Right lobe of liver (tissue), 6 donors: ENCODE measurements around the gene ATOX1. TPM values are rescaled to one million over a fixed set of nuclear protein-coding genes. Genes with fewer than 3 reads are reported as not detected.

Experiments used
- ATAC-seq, 4 donors: fragments of 200-7000 bp; cut with Tn5 transposase; one replicate each; pipeline ENCODE4 v1.9.1; 2020; ENCODE audit warnings: mild to moderate bottlenecking in 4 of 4, moderate library complexity in 4 of 4
- DNase-seq, 3 donors: peaks; one replicate each; pipeline ENCODE4 v3.0.0-alpha.2; 2020
- H3K27ac ChIP-seq, 3 donors: fragments of 200-600 bp; one replicate each; pipeline ENCODE4 v1.8.0; 2022
- H3K27me3 ChIP-seq, 2 donors: fragments of 200-600 bp; one replicate each; pipeline ENCODE4 v1.8.0; 2022
- H3K36me3 ChIP-seq, 4 donors: fragments of 200-600 bp; sonication (generic) in 1 of 4; one replicate each; pipeline versions ENCODE4 v1.5.1 to v1.8.0; 2017 to 2022; ENCODE audit warnings: control low read depth in 1 of 4
- H3K4me1 ChIP-seq, 4 donors: fragments of 200-600 bp; sonication (generic) in 1 of 4; one replicate each; pipeline versions ENCODE4 v1.5.1 to v1.8.0; 2017 to 2022; ENCODE audit warnings: control low read depth in 1 of 4
- H3K4me3 ChIP-seq, 3 donors: fragments of 200-600 bp; one replicate each; pipeline ENCODE4 v1.8.0; 2022
- H3K9me3 ChIP-seq, 4 donors: fragments of 200-600 bp; sonication (generic) in 1 of 4; one replicate each; pipeline versions ENCODE4 v1.5.1 to v1.8.0; 2017 to 2022; ENCODE audit warnings: control low read depth in 1 of 4
- POLR2A ChIP-seq: fragments of 450-650 bp; IDR thresholded peaks from one replicate; pipeline ENCODE4 v1.6.1; 2017; ENCODE audit warnings: antibody characterized with exemption, mild to moderate bottlenecking
- WGBS: methylation state at CpG from one replicate; pipeline ENCODE4 v1.1.6; 2018; ENCODE audit warnings: low coverage, low lambda C conversion rate; ENCODE audit not compliant: insufficient coverage; ENCODE audit errors: missing lambda C conversion rate; 5-methylcytosine and 5-hydroxymethylcytosine counted together
- intact Hi-C, 2 donors: fragments of 100-400 bp; cut with DNase I; formaldehyde crosslinking; loops; one replicate each; pipeline versions ENCODE4 v1.11.2 to v1.14.1; 2022
- total RNA-seq, 6 experiments: library from RNA; depleted of rRNA in 2 of 6; stranded (reverse); fragments of >200 nt in 2 of 6; fragmentation: NEBNext Ultra II Directional in 3 of 6; extraction: Animal tissue kit (Norgen Biotek cat#: 25700) in 3 of 6; gene quantifications; one replicate each; pipeline versions ENCODE4 v1.1.0 to v1.2.4, GENCODE V29; 2016 to 2023
- TF ChIP-seq, protein P1 (sequence below), 4 donors: fragments of 200-600 bp in 3 of 4; fragments of 450-650 bp in 1 of 4; IDR thresholded peaks; one replicate each; pipeline versions ENCODE4 v1.5.1 to v1.8.0; 2016 to 2022; ENCODE audit warnings: antibody characterized with exemption in 4 of 4, mild to moderate bottlenecking in 2 of 4
- donor health status: DM: no; HTN: yes; CAD: no.
- donor health status: DM: no; HTN: no; CAD: no.
- donor health status: DM: no; HTN: no; CAD: no.
- donor health status: DM: no; HTN: yes; CAD: no.
- donor health status: DM: no; HTN: yes; CAD: no.

ATOX1 gene
- total RNA-seq, 6 experiments from 2014 or later: 83.1 to 177 (median 96.7) TPM

DNA sequence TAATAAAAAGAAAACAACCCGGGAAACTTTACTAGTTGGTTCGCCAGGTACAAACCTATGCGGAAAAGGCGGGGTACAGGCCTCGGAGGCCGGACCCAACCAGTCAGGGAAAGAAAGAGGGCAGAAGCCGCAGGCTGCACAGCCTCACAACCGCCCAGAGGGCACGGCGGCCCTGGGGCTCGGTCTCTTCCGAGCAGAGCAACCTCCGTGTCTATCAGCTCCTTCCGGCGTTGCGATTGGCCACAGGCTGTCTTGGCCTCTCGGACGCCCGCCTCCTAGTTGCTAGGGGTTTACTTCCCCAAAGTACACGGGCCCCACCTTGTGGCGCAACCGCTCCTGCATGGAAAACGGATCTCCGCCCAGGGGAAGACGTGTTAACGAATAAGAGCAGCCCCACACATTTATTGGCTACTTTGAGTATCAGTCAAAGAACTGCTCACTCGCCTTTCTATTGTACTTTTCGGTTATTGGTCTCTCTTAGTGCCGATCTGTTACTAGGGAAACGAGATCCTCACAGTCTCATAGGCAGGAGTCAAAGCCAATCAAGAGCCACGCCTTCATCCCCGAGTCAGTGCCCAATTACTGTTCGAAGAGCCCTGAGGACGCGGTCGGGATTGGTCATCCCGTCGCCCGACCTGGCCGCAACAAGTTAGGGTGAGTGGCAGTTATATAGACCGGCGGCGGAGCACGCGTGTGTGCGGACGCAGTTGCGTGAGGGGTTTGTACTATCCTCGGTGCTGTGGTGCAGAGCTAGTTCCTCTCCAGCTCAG lies 13.0 kb upstream of the ATOX1 start, which contains the start of gene G3BP1:
TSS of gene G3BP1 (plus strand) at position 696 of the 770 bp plus-strand sequence. CDS start 14,667 bp downstream, outside the sequence.
- intact Hi-C loops: no loop called here
- ATAC-seq: peak; percentile 86 to 93 (median 87)
- Histone ChIP-seq H3K4me3 (peak within 1 kb of the TSS; percentile 73 to 78 (median 73)), H3K27ac (peak within 1 kb of the TSS; percentile 88 to 98 (median 96)), H3K9me3 (no peaks in the 10 kb centered on the region), H3K4me1 (peaks cover 0 to 35% (median 8%) of the 10 kb centered on the region in 4 donors), H3K36me3 (no peaks in the 10 kb centered on the region), H3K27me3 (no peaks in the 10 kb centered on the region)
- TF ChIP-seq, protein P1, sequence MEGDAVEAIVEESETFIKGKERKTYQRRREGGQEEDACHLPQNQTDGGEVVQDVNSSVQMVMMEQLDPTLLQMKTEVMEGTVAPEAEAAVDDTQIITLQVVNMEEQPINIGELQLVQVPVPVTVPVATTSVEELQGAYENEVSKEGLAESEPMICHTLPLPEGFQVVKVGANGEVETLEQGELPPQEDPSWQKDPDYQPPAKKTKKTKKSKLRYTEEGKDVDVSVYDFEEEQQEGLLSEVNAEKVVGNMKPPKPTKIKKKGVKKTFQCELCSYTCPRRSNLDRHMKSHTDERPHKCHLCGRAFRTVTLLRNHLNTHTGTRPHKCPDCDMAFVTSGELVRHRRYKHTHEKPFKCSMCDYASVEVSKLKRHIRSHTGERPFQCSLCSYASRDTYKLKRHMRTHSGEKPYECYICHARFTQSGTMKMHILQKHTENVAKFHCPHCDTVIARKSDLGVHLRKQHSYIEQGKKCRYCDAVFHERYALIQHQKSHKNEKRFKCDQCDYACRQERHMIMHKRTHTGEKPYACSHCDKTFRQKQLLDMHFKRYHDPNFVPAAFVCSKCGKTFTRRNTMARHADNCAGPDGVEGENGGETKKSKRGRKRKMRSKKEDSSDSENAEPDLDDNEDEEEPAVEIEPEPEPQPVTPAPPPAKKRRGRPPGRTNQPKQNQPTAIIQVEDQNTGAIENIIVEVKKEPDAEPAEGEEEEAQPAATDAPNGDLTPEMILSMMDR (IDR thresholded peaks at IDR 0.05): peak; percentile 64 to 80 (median 75)
- peak; percentile 98 for TF ChIP-seq POLR2A
- peak; percentile 100 for DNase-seq
- 0% methylated on average over 31 of the region's 49 CpGs for WGBS

DNA sequence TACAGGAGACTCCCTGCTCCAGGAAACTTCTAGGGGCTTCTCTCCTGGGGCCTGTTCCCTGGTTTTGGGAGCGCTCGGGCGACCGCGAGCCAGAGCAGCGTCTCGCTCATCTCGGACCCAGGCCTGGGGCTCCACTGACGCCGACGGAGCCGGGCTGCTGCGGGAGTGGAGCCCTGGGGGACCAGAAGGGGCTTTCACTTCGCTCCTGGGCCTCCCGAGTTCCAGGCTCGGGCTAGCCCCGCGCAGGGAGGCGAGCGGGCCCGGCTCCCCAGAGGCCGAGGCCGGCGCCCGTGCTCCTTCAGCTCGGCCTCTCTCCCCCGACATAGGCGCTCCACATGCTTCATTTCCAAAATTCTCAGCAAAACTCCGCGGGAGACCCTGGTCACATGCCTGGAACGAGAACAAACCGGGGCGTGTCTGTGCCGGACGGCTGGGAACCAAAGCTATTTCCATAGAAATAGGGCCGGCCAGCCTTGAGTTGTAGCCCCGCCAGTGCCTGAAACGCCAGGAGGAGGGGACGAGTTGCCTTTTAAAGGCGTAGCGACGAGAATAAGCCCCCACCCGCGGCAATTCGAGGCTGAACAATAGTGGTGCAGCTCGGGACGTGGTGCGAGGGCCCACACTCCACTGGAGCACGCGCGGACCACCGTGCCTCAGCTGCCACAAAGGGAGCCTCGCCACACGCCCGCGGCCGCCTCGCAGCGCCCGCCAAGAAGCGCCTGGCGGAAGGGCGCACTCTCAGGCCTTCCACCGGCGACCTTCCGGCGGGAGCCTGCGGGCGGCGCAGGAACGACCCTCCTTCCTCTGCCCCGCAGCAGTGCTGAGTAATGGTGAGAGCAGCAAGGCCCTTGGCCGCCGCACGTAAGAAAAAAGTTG lies 12.2 kb upstream of the ATOX1 start:
- H3K4me3 ChIP-seq: peak overlapping the region; percentile 45 to 65 (median 54)
- DNase-seq: peak; percentile 73 to 84 (median 78)
- TF ChIP-seq POLR2A: no peak
- TF ChIP-seq, protein P1 (IDR thresholded peaks at IDR 0.05): no peak
- WGBS: 0% methylated on average over 21 of the region's 75 CpGs
- no peaks in the 10 kb centered on the region for H3K36me3 ChIP-seq
- ATAC-seq: peak; percentile 25 to 39 (median 28)
- peak overlapping the region; percentile 88 to 98 (median 96) for H3K27ac ChIP-seq
- H3K4me1 ChIP-seq: peaks cover 0 to 30% (median 5%) of the 10 kb centered on the region in 4 donors
- intact Hi-C loops: no loop called here
- H3K9me3 ChIP-seq: no peaks in the 10 kb centered on the region
- H3K27me3 ChIP-seq: no peaks in the 10 kb centered on the region

DNA sequence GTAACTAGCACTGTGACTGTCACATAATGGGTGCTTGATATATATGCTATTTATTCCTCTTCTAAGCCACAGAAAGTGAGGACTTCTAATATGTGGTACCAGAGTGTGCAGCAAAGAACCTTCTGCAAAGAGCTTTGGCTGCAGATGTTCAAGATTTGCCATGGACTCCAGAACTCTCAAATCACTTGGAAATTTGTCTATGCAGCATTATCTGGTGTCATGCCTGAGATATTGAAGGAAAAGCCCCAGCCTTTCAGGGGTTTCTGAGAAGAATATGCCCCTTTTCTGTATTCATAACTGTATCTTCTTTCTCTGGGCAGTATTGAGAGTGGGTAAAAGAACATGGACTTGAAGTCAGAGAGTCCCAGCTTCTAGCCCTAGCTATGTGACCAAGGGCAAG lies 8.5 kb upstream of the ATOX1 start:
- ATAC-seq: no peak
- Histone ChIP-seq H3K27ac (no peak overlapping the region), H3K9me3 (no peaks in the 10 kb centered on the region), H3K4me1 (peaks cover 0 to 5% (median 0%) of the 10 kb centered on the region in 4 donors), H3K4me3 (no peak overlapping the region), H3K36me3 (no peaks in the 10 kb centered on the region), H3K27me3 (no peaks in the 10 kb centered on the region)
- intact Hi-C loops: no loop called here
- TF ChIP-seq, protein P1 (IDR thresholded peaks at IDR 0.05): no peak
- DNase-seq: no peak

- no peak for TF ChIP-seq POLR2A
- TF ChIP-seq, protein P1 (IDR thresholded peaks at IDR 0.05): no peak
- Histone ChIP-seq H3K27ac (no peak overlapping the region), H3K4me3 (no peak overlapping the region), H3K27me3 (no peaks in the 10 kb centered on the region), H3K36me3 (no peaks in the 10 kb centered on the region), H3K9me3 (no peaks in the 10 kb centered on the region), H3K4me1 (no peaks in the 10 kb centered on the region)
- intact Hi-C loops: no loop called here
- ATAC-seq (no peak), DNase-seq (no peak)
Measured at GRCh38 chr5:151764801-151765200, 6.4 kb upstream of the ATOX1 start.
